22Rv1 (cell line): ENCODE data around the gene EIF2D.

ENCODE experiments used
- H3K27ac ChIP-seq: fragments of 450-650 bp; 2 replicates; pipeline ENCODE4 v1.5.1; 2017
- ZFX ChIP-seq: fragments of 450-650 bp; IDR thresholded peaks from 2 replicates; pipeline ENCODE4 v1.6.1; 2017; ENCODE audit warnings: antibody characterized with exemption, borderline replicate concordance
- TF ChIP-seq, protein P1 (sequence below): fragments of 450-650 bp; IDR thresholded peaks from 2 replicates; pipeline ENCODE4 v1.5.1; 2017; ENCODE audit warnings: mild to moderate bottlenecking

The EIF2D gene

DNA sequence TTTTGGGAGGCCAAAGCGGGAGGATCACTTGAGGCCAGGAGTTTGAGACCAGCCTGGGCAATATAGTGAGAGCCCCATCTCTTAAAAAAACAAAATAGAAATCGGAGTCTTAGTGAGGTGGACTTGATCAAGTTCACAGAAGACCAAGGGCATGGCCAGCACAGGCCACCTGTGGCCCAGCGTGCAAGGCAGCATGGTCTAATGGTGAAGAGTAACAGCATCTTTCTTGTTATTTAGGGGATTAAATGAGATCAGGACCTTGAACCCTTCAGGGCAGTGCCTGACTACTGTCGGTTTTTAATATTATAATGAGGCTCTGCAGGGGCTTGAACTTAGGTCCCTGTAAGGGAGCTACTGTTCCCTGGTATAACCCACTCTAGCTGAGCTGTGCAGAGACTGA lies 38.5 kb downstream of the EIF2D start:
- H3K27ac ChIP-seq: no peak overlapping the region
- no peak for TF ChIP-seq ZFX
- TF ChIP-seq, protein P1, sequence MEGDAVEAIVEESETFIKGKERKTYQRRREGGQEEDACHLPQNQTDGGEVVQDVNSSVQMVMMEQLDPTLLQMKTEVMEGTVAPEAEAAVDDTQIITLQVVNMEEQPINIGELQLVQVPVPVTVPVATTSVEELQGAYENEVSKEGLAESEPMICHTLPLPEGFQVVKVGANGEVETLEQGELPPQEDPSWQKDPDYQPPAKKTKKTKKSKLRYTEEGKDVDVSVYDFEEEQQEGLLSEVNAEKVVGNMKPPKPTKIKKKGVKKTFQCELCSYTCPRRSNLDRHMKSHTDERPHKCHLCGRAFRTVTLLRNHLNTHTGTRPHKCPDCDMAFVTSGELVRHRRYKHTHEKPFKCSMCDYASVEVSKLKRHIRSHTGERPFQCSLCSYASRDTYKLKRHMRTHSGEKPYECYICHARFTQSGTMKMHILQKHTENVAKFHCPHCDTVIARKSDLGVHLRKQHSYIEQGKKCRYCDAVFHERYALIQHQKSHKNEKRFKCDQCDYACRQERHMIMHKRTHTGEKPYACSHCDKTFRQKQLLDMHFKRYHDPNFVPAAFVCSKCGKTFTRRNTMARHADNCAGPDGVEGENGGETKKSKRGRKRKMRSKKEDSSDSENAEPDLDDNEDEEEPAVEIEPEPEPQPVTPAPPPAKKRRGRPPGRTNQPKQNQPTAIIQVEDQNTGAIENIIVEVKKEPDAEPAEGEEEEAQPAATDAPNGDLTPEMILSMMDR: no peak

DNA sequence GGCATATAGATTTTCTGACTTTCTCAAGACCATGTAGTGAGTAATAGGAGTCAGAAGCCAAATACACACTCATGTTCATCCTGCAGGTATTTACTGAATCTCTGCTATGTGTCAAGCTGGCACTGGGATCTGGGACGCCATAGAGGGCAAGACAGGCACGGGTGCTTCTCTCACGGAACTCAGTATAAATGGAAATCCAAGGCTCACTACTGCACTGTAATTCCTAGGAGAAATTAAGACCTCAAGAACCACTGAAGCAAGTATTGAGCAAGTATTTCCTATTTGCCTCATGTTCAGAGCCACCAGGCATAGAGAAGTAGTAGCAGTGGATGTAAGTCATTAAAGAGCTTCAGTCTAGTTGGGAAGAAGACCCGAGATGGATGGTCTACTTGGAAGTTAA lies 38.9 kb downstream of the EIF2D start:
- TF ChIP-seq, protein P1: no peak
- no peak for TF ChIP-seq ZFX
- H3K27ac ChIP-seq: no peak overlapping the region

DNA sequence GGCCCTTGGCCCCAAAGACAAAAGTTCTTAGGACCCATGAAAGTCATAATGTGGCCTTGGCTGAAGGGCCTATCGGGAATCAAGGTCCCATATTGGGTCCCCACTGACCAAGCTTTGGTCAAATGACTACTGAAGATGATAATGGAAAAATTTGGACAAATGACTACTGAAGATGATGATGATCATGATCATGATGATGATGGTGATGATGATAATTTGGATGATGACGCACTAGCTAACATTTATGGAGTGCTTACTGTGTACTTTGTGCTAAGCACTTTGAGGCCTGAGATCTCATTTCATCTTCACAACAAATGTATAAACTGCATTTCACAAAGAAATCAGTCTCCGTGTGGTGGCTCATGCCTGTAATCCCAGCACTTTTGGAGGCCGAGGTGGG lies 39.4 kb downstream of the EIF2D start:
- TF ChIP-seq, protein P1: no peak
- TF ChIP-seq ZFX: no peak
- H3K27ac ChIP-seq: no peak overlapping the region

DNA sequence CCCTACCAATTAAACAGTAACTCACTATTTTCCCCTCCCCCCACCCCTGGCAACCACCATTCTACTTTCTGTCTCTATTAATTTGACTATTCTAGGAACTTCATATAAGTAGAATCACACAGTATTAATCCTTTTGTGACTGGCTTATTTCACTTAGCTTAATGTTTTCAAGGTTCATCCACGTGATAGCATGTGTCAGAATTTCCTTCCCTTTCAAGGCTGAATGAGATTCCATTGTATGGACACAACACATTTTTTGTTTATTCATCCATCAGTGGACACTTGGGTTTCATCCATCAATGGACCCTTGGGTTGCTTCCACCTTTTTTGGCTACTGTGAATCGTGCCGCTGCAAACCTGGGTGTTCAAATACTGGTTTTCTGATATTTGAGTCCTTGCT lies 41.7 kb downstream of the EIF2D start:
- no peak for TF ChIP-seq ZFX
- TF ChIP-seq, protein P1: no peak
- no peak overlapping the region for H3K27ac ChIP-seq

DNA sequence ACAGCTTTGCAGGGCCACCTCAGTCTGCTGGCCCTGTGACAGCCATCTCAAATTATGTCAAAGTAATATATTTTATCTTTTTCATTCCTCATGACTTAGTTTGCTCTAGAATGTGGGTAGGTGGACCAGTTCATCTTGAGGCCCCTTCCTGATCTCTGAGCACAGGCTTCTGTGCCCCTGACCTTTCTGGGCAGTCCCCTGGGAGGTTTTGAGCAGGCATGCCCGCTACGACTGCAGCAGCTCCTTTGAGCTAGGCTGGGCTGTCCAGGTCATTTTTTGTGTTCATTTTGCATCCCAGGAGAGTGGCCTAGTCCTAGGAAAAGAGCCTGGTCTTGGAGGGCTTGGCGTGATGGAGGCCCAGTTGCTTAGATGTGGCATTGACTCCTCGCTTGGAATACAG lies 42.7 kb downstream of the EIF2D start:
- TF ChIP-seq, protein P1: no peak
- no peak for TF ChIP-seq ZFX
- no peak overlapping the region for H3K27ac ChIP-seq

DNA sequence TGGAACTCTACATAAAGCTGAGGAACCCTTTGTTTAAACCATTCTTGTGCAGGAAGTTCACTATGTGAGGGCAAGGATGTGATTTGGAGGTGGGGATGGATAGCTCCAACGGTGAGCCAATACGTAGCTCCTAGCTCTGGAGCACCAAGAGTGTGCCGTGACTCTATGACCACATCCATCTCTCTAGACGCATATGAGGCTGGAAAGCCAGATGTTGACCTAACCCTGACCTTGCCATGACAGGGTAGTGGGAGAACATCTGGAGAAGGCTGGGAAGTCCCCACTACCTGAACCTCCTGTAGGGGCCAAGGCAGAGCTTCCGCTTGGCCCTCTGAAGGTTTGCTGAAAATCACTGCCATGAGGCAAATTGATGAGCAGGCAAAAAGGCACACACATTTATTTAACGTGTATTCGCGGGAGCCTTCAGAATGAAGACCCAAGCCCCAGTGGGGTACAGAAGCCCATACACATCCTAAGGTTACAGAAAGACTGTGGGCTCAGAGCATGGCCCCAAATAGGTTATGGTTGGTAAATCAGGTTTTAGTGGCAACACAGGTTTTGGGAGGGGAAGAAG lies 43.4 kb downstream of the EIF2D start:
- TF ChIP-seq ZFX: no peak
- TF ChIP-seq, protein P1: no peak
- no peak overlapping the region for H3K27ac ChIP-seq

DNA sequence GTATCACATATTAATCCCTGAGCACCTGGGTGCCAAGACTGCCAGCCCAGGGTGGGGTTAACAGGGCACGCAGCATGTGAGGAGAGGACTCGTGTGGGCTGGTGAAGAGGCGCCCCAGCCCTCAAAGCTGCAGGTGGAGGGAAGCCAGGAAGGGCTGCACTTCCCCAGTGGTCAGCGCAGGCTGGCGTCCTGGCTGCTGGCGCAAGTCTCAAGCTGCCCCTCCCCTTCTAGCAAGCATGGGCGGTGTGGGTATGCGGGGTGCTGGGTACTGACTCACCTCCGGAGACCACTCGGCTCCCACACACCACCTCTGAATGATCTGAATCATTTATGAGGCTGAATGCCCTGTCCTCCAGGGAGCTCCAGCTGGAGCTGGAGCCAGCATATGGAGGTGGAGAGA lies 44.0 kb downstream of the EIF2D start:
- no peak for TF ChIP-seq ZFX
- TF ChIP-seq, protein P1: no peak
- no peak overlapping the region for H3K27ac ChIP-seq
